ENCODE results near the gene LRP1B. TPM values are rescaled to one million over a fixed set of nuclear protein-coding genes. Genes with fewer than 3 reads are reported as not detected.

Gene LRP1B
- total and polyA plus RNA-seq, 2 of the 8 experiments (the other 6 are each of a cell fraction or from before 2014, with no cell fraction given) = 0.03 TPM; not detected in 1

DNA sequence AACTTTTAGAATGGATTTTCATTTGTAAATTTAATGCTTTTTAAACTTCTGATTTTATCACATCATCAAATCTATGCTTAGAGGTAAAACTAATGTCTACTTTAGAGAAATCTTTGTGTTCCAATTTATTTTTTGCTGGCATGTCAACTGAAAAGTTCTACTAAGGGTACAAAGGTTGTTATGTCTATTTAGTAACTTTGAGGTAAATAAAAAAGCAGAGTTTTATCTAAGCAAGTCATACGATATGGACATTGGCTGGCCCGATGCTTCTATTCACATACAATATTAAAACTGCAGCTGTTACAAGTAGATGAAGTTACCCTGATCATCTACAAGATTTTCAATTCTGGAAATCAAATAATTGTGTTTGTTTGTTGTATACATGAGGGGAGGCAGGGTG is 1575.1 kb downstream of the LRP1B start (continued):
- no peak for TF ChIP-seq HDAC2 (IDR thresholded peaks at IDR 0.05; ENCODE audit: borderline replicate concordance in 1 of 2, low read depth in 2 of 2, low read length in 2 of 2)

All from H1 (cell line).